Large intestine (tissue), 3 donors: ENCODE data around the gene PHLDA2. TPM values are rescaled to one million over a fixed set of nuclear protein-coding genes. Genes with fewer than 3 reads are reported as not detected.

Source experiments
- DNase-seq, 2 donors: peaks; one replicate each; pipeline versions ENCODE4 v3.0.0 to v3.0.0-alpha.2; 2013
- H3K27ac ChIP-seq: one replicate; pipeline ENCODE4 v1.5.1; 2013; ENCODE audit warnings: low read length
- H3K27me3 ChIP-seq: 2 replicates; pipeline ENCODE4 v1.6.1; 2013; ENCODE audit warnings: low read length; ENCODE audit not compliant: control insufficient read depth, insufficient read depth
- H3K36me3 ChIP-seq: 2 replicates; pipeline ENCODE4 v1.6.1; 2013; ENCODE audit warnings: low read length; ENCODE audit not compliant: control insufficient read depth, insufficient read depth
- H3K4me1 ChIP-seq: one replicate; pipeline ENCODE4 v1.6.1; 2013; ENCODE audit warnings: low read length; ENCODE audit not compliant: control insufficient read depth, insufficient read depth
- H3K4me3 ChIP-seq: one replicate; pipeline ENCODE4 v1.5.1; 2013; ENCODE audit warnings: low read length
- H3K9me3 ChIP-seq: one replicate; pipeline ENCODE4 v1.6.1; 2013; ENCODE audit warnings: mild to moderate bottlenecking, low read depth, low read length, moderate library complexity; ENCODE audit not compliant: control insufficient read depth
- WGBS: methylation state at CpG from one replicate; pipeline ENCODE4 v1.1.5; 2013; ENCODE audit warnings: low lambda C conversion rate; ENCODE audit not compliant: insufficient coverage; 5-methylcytosine and 5-hydroxymethylcytosine counted together
- polyA plus RNA-seq: library from polyadenylated mRNA; unstranded; fragments of 120-200 nt; gene quantifications from one replicate; pipeline ENCODE4 v1.2.1, GENCODE V29; 2013

PHLDA2 gene
- polyA plus RNA-seq, 1 donor, result 7.3 TPM

GRCh38 chr11:2929950-2930703 is 907 bp upstream of the PHLDA2 start:
- WGBS, result no CpG with 5 or more reads among the region's 47 CpGs

GRCh38 chr11:2929531-2929949 is 320 bp upstream of the PHLDA2 start:
- no peaks in the 10 kb centered on the region for H3K36me3 ChIP-seq
- H3K27me3 ChIP-seq, result peaks cover 51% of the 10 kb centered on the region
- H3K4me3 ChIP-seq, result peak overlapping the region; percentile 45
- peak; percentile 57 to 86 for DNase-seq
- H3K9me3 ChIP-seq, result peaks cover 16% of the 10 kb centered on the region
- no CpG with 5 or more reads among the region's 48 CpGs for WGBS
- peaks cover 34% of the 10 kb centered on the region for H3K4me1 ChIP-seq
- H3K27ac ChIP-seq, result peak overlapping the region; percentile 89

More at GRCh38 chr11:2929950-2930703, 907 bp upstream of the PHLDA2 start:
- DNase-seq, result peak; percentile 57 to 87
- Histone ChIP-seq H3K27ac (peak overlapping the region; percentile 89), H3K9me3 (peaks cover 20% of the 10 kb centered on the region), H3K36me3 (no peaks in the 10 kb centered on the region), H3K4me3 (peak overlapping the region; percentile 45), H3K27me3 (peaks cover 51% of the 10 kb centered on the region), H3K4me1 (peaks cover 29% of the 10 kb centered on the region)

- no CpG with 5 or more reads among the region's 25 CpGs for WGBS
- no peaks in the 10 kb centered on the region for H3K36me3 ChIP-seq
- peak overlapping the region; percentile 52 for H3K4me3 ChIP-seq
- no peak overlapping the region for H3K27ac ChIP-seq
- H3K4me1 ChIP-seq, result peaks cover 40% of the 10 kb centered on the region
- DNase-seq, result peak in 1 of 2 donors; percentile 18
- peaks cover 15% of the 10 kb centered on the region for H3K9me3 ChIP-seq
- H3K27me3 ChIP-seq, result peaks cover 51% of the 10 kb centered on the region
Measured at GRCh38 chr11:2927851-2928604, 1.2 kb downstream of the PHLDA2 start.

- no peak overlapping the region for H3K27ac ChIP-seq
- H3K9me3 ChIP-seq, result peaks cover 15% of the 10 kb centered on the region
- H3K4me1 ChIP-seq, result peaks cover 44% of the 10 kb centered on the region
- peaks cover 51% of the 10 kb centered on the region for H3K27me3 ChIP-seq
- no peak overlapping the region for H3K4me3 ChIP-seq
- no CpG with 5 or more reads among the region's 12 CpGs for WGBS
- DNase-seq, result no peak
- no peaks in the 10 kb centered on the region for H3K36me3 ChIP-seq
Measured at GRCh38 chr11:2927121-2927800, 2.0 kb downstream of the PHLDA2 start.

GRCh38 chr11:2926611-2927051 is 2.6 kb downstream of the PHLDA2 start:
- DNase-seq, result no peak
- no peak overlapping the region for H3K27ac ChIP-seq
- no CpG with 5 or more reads among the region's 11 CpGs for WGBS
- H3K27me3 ChIP-seq, result peaks cover 48% of the 10 kb centered on the region
- peaks cover 15% of the 10 kb centered on the region for H3K9me3 ChIP-seq
- no peaks in the 10 kb centered on the region for H3K36me3 ChIP-seq
- H3K4me3 ChIP-seq, result no peak overlapping the region
- peaks cover 44% of the 10 kb centered on the region for H3K4me1 ChIP-seq

GRCh38 chr11:2924821-2925675 is 4.2 kb downstream of the PHLDA2 start:
- Histone ChIP-seq H3K9me3 (peaks cover 12% of the 10 kb centered on the region), H3K4me1 (peaks cover 38% of the 10 kb centered on the region), H3K4me3 (no peak overlapping the region), H3K27ac (no peak overlapping the region), H3K27me3 (peaks cover 34% of the 10 kb centered on the region), H3K36me3 (no peaks in the 10 kb centered on the region)
- no CpG with 5 or more reads among the region's 30 CpGs for WGBS
- DNase-seq, result peak in 1 of 2 donors; percentile 66

- Histone ChIP-seq H3K27me3 (peaks cover 29% of the 10 kb centered on the region), H3K4me1 (peaks cover 33% of the 10 kb centered on the region), H3K36me3 (no peaks in the 10 kb centered on the region), H3K4me3 (no peak overlapping the region), H3K27ac (no peak overlapping the region), H3K9me3 (peaks cover 8% of the 10 kb centered on the region)
- WGBS, result no CpG with 5 or more reads among the region's 10 CpGs
- DNase-seq, result no peak
Measured at GRCh38 chr11:2924381-2924780, 4.8 kb downstream of the PHLDA2 start.

GRCh38 chr11:2923446-2924375 is 5.5 kb downstream of the PHLDA2 start:
- H3K4me1 ChIP-seq, result peaks cover 31% of the 10 kb centered on the region
- peaks cover 5% of the 10 kb centered on the region for H3K9me3 ChIP-seq
- no peaks in the 10 kb centered on the region for H3K36me3 ChIP-seq
- DNase-seq, result no peak
- no peak overlapping the region for H3K27ac ChIP-seq
- peaks cover 24% of the 10 kb centered on the region for H3K27me3 ChIP-seq
- no peak overlapping the region for H3K4me3 ChIP-seq
- no CpG with 5 or more reads among the region's 22 CpGs for WGBS

GRCh38 chr11:2922655-2923054 is 6.6 kb downstream of the PHLDA2 start:
- H3K27me3 ChIP-seq, result peaks cover 13% of the 10 kb centered on the region
- no peak overlapping the region for H3K4me3 ChIP-seq
- H3K4me1 ChIP-seq, result peaks cover 21% of the 10 kb centered on the region
- no peaks in the 10 kb centered on the region for H3K9me3 ChIP-seq
- no peak overlapping the region for H3K27ac ChIP-seq
- WGBS, result no CpG with 5 or more reads among the region's 3 CpGs
- peak in 1 of 2 donors; percentile 58 for DNase-seq
- no peaks in the 10 kb centered on the region for H3K36me3 ChIP-seq
